GM19238 (cell line): Measurements from ENCODE around the gene ZNF655.
"Not testable (repeated sequence)": the region's sequence is repeated elsewhere in the genome, so short reads cannot be mapped to it uniquely, and the experiment has no call there.

Experiments
- DNase-seq: peaks from one replicate; pipeline ENCODE4 v3.0.0; 2011; ENCODE audit warnings: low spot score; ENCODE audit not compliant: insufficient read length

The ZNF655 gene, protein sequence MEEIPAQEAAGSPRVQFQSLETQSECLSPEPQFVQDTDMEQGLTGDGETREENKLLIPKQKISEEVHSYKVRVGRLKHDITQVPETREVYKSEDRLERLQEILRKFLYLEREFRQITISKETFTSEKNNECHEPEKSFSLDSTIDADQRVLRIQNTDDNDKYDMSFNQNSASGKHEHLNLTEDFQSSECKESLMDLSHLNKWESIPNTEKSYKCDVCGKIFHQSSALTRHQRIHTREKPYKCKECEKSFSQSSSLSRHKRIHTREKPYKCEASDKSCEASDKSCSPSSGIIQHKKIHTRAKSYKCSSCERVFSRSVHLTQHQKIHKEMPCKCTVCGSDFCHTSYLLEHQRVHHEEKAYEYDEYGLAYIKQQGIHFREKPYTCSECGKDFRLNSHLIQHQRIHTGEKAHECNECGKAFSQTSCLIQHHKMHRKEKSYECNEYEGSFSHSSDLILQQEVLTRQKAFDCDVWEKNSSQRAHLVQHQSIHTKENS

DNA sequence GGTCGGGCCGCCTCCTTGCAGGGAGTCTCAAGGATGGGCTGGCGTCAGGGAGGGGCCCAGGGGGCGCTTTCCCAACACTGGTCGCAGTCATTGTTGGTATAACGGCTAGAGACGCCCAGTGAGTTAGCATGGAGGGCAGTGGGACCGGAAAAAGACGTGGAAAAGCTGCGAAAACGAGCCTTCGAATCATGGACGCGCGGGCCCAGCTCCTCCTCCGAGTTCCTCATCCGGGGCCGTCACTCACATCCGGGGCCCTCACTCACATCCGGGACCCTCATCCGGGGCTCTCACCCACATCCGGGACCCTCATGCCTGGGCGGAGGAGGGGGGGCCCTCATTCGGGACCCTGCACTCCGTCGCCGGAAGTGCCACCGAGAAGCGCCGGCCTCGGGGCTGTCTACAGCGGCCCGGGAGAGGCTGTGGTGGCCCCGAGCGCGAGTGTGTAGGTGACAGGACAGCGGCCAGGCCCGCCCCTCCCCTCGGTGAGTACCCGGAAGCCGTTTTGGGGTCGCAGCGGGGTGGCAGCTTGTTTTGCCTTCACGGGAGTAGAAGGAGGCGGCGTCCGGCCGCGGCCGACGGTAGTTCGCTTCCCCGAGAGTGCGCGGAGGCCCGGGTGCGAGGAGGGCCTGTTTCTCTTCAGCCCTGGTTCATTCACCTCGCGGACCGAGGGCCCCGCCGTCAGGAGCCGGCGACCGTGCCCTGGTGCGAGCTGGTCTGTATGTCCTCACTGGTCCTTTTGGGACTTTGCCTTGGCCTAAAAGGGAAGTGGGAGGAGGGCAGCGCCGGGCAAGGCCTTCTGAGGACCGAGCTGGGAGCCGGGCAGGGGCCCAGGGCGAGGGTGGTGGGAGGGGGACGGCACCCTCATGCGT lies at the start of gene ZNF655:
TSS of gene ZNF655 (plus strand) at position 337 of the 869 bp plus-strand sequence. CDS start 1,918 bp downstream, outside the sequence.
- DNase-seq: peak; percentile 94

GRCh38 chr7:99514050-99514449 lies 44.4 kb upstream of the ZNF655 start:
- no peak for DNase-seq

DNA sequence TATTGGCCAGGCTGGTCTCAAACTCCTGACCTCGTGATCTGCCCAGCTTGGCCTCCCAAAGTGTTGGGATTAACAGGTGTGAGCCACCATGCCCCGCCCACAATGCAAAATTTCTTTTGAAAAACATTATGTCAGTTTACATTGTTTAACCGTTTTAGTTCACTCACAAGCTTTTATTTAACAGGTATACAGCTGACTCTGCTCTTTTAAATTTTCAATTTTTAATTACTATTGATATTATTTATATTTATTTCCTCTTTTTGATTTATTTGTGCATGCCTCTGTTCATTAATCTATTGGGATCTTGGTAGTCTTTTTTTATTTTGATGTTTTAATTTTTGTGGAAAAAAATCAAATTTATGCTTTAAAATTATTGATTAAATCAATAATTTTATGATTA lies 37.0 kb upstream of the ZNF655 start:
- DNase-seq: no peak

DNA sequence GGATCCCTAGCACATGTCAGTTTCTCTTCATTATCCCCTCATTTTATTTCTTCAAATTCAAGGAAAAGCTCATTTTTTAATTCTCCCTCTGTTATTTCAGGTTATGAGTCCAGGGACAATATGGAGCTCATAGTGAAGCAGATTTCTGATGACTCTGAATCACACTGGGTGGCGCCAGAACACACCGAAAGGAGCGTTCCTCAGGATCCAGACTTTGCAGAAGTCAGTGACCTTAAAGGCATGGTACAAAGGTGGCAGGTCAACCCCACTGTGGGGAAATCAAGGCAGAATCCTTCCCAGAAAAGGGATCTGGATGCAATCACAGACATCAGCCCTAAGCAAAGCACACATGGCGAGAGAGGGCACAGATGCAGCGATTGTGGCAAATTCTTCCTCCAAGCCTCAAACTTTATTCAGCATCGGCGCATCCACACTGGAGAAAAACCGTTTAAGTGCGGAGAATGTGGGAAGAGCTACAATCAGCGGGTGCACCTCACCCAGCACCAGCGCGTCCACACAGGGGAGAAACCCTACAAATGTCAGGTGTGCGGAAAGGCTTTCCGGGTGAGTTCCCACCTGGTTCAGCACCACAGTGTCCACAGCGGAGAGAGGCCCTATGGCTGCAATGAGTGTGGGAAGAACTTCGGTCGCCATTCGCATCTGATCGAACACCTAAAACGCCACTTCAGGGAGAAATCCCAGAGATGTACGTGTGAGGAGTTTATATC lies 32.6 kb upstream of the ZNF655 start:
- no peak for DNase-seq

DNA sequence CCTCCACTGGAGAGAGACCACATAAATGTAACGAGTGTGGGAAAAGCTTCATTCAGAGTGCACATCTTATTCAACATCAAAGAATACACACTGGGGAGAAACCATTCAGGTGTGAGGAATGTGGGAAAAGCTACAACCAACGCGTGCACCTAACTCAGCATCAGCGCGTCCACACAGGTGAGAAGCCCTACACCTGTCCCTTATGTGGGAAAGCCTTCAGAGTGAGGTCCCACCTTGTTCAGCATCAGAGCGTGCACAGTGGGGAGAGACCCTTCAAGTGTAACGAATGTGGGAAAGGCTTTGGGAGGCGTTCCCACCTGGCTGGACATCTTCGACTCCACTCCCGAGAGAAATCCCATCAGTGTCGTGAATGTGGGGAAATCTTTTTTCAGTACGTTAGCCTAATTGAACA lies 27.1 kb upstream of the ZNF655 start:
- no peak for DNase-seq

DNA sequence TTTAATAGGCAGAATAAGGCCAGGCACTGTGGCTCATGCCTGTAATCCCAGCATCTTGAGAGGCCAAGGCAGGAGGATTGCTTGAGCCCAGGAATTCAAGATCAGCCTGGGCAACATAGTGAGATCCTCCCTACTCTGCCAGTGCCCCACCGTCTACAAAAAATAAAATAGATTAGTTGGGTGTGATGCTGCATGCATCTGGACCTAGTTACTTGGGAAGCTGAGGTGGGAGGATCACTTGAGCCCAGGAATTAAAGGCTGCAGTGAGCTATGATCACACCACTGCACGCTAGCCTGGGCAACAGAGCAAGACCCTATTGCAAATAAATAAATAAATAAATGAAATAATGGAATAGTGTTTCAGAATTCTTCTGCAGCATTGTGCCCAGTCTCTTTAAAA lies 22.8 kb upstream of the ZNF655 start:
- DNase-seq: no peak

DNA sequence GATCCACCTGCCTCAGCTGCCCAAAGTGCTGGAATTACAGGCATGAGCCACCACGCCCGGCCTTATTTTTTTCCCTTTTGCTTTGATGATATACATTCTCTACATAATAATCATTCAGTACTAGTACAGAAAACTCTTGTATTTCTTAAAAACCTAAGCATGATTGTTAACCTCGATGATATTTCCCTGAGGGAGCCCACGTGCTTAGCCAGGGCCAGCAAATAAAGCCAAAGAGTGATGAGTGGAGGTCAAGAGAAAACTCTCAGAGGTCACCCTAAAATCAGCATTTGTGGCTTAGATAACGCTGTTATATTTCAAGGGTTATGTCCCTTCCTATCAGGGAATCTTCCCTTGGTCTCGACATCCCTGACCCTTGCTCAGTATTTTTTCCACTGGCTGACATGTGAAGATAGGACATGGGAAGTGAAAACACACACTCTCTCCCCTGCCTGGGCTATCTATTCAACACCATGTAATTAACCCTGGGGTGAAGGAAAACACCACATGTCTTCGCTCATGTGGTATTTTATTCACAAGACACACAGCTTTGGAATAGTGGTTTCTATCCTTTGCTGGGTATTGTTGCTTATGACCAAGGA lies 19.1 kb upstream of the ZNF655 start:
- DNase-seq: no peak

DNA sequence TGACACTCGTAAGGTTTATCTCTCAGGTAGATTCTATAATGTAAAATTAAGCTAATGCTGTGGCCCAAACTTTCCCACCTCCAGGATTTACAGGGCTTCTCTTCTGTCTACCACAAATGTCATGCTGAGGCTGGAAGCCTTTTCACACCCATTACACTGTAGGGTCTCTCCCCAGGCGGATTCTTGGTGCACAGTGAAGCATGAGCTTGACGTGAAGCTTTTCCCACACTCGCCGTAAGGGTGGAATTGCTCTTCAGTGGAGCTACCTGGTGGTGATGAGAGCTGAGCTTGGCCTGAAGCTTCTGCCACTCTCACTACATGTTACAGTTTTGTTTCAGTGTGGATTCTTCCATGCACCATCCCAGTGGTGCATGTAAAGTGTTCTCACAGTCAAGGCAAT lies 17.9 kb upstream of the ZNF655 start:
- no peak for DNase-seq

- no peak for DNase-seq
Measured at GRCh38 chr7:99541212-99541611, 17.2 kb upstream of the ZNF655 start.

GRCh38 chr7:99543081-99543671 lies 15.3 kb upstream of the ZNF655 start:
- DNase-seq: no peak

DNA sequence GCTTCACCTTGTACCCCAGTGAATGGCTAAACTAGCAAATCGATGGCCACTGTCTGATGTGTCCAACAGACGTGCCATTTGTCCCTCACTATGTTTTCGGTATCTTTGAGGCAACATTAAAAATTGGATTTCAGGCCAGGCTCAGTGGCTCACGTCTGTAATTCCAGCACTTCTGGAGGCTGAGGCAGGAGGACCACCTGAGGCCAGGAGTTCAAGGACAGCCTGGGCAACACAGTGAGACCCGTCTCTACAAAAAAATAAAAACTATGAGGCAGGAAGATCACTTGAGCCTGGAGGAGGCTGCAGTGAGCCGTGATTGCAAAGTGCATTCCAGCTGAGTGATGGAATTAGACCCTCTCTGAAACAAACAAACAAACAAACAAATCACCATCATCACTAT lies 14.5 kb upstream of the ZNF655 start:
- no peak for DNase-seq

DNA sequence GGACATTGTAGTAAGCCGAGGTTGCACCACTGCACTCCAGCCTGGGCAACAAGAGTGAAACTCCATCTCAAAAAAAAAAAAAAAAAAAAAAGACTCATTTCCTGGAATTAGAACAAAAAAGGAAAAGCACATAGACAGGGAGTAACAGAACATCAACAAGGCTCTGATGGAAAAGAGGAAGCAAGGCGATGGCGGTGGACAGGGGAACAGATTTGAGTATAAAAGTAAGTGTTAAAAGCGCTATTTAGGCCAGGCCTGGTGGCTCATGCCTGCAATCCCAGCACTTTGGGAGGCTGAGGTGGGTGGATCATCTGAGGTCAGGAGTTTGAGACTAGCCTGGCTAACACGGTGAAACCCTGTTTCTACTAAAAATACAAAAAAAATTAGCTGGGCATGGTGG lies 13.1 kb upstream of the ZNF655 start:
- DNase-seq: not testable (repeated sequence)

DNA sequence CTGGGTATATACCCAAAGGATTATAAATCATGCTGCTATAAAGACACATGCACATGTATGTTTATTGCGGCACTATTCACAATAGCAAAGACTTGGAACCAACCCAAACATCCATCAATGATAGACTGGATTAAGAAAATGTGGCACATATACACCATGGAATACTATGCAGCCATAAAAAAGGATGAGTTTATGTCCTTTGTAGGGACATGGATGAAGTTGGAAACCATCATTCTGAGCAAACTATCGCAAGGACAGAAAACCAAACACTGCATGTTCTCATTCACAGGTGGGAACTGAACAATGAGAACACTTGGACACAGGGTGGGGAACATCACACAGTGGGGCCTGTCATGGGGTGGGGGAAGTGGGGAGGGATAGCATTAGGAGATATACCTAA lies 8.9 kb upstream of the ZNF655 start:
- not testable (repeated sequence) for DNase-seq

DNA sequence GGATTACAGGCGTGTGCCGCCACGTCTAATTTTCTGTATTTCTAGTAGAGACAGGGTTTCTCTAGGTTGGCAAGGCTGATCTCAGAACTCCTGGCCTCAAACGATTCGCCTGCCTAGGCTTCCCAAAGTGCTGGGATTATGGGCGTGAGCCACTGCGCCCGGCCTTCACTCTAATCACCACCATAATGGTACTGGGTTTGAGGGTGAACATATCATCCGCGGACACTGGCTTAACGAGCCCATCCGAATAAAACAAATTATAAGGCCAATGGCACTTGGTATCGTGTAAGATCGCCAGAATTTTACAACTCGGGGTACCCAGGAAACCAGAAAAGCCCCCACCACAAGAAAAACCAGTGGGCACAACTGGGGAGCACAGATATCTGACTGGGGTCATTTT lies 7.1 kb upstream of the ZNF655 start:
- no peak for DNase-seq

DNA sequence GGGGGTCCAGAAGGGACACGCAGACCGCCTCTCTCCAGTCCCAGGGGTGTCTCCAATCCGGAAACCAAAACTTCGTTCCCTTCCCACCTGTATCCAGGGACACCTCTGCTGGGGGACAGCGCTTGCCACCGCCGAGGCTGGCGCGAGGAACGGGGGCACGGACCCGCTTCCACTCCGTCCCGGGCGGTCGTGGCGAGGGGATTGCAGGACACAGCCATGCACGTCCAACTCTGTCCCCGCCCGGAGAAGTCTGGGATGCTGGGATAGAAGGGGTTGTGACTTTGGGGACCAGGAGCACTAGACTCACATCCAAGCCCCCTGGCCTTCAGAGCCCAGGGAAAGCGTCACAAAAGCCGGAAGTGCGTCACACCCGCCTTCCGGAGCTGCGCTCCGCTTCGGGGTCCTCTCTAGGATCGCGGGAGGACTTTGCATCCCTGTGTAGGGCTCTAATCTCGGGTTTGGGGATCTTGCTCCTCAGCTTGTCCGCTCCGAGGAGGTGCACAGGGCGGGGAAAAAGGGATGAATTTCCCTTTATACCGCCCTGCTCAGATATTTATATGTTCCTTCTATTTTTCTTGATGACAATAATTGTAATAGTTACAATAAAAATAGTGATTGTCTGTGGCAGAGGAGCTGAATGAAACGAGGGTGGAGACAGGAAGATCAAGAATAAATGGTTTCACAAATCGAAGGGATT lies 6.5 kb upstream of the ZNF655 start, which contains the start of gene FAM200A:
TSS of gene FAM200A (minus strand) at position 348 of the 697 bp plus-strand sequence. CDS start 3,707 bp downstream, outside the sequence.
- DNase-seq: peak; percentile 95

- DNase-seq: no peak
Measured at GRCh38 chr7:99553039-99553438, 5.4 kb upstream of the ZNF655 start.

- no peak for DNase-seq
Measured at GRCh38 chr7:99554939-99555338, 3.5 kb upstream of the ZNF655 start.

DNA sequence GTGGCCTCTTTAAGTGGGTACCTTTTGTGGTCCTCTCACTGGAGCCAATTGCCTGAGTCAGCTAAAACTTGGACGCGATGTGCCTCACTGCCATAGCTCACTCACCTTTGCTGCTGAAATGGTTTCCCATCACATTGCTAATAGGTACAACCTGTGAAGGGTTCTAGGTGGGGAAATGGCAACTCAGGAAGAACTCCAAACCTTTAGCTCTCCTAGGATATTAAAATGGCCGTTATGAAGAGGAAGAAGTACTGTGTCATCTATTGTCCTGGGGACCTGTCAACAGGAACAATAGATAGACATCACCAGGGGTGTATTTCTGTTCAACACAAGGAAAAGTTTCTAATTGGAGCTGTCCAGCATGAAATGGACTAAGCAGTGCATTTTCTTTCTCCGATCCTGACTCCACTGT lies 1.2 kb upstream of the ZNF655 start:
- DNase-seq: no peak

DNA sequence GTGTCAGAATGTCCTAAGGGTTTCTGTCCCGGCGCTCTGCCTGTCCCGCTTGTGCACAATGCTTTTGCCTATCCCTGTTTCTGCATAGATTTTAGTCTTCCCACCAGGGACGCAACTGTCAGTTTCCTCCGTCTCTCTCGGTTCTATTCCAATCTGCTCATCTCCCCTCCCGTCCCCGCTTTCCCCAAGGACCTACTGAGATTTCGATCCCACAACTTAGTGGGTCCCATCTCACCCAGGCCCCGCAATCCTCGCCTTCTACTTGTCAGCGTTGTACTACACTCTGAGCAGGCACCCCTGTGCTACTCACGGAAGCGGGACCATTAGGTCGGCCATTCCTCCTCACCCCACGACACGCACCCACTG lies 519 bp upstream of the ZNF655 start:
- DNase-seq: no peak
